GM19043 (cell line): Measurements from ENCODE around the gene TCTN2.

Experiments used
- ATAC-seq: cut with Tn5 transposase; IDR thresholded peaks from one replicate; pipeline ENCODE4 v1.9.1; 2021; ENCODE audit warnings: low read depth; ENCODE audit not compliant: unreplicated experiment

TCTN2 gene

DNA sequence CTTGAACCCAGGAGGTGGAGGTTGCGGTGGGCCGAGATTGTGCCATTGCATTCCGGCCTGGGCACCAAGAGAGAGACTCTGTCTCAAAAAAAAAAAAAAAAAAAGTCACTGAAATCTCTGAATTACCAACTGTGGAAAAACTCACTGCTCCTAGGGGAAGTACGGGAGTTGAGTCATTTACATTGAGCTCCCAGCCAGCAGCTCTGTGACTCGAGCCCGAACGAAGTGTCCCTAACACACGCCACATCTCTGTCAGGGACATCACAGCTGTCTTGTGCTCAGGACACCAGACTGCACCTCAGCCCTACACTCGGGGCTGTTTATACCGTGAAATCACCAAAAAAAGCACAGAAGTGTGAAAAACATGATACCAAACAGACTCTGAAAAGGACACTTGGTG lies 62.3 kb downstream of the TCTN2 start:
- no peak for ATAC-seq

DNA sequence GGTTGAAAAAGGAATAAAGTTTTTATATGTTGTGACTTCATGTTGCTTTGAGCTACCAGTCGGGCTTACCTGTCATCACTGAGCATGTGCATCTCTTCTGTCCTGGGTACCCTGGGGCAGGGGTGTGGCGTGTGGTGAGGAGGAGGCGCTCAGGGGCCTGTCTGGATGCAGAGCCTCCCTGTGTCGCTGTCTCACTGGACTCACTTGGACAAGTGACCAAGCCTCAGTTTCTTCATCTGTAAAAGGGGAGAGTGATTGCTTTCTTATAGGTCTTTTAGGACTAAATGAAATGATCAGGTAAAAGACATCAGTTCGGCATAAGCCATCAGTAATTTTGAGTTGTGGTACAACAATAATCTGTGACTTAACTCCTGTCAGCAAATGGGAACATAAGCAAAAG lies 63.4 kb downstream of the TCTN2 start:
- no peak for ATAC-seq

DNA sequence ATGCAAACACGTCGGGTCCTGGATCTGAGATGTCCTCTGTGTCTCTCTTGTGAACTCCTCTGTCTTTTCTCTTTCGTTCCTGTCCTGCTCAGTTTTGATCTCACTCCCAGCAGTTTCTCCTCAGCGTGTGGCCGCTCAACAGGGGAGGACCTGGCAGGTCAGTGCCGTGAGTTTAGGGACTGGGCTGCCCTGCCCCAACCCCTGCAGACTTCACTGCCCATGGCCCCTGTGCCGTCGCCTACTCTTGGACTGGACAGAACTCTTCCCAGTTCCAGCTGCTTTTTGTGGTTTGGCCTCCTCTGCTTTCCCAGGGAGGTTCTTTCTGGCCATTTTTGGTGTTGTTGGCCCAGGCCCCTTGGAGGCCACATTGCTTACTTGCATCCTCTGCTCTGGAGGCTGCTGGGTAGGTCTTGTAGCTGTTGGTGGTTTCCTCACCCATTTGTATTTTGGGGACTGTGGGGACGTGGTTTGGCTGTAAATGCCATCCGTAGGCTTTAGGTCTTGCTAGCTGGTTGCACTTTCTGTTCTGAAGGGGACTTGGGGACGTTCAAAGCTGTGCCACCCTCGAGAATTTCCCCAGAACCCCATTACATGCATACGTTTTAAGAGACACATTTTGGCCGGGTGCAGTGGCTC lies 71.1 kb downstream of the TCTN2 start:
- no peak for ATAC-seq

DNA sequence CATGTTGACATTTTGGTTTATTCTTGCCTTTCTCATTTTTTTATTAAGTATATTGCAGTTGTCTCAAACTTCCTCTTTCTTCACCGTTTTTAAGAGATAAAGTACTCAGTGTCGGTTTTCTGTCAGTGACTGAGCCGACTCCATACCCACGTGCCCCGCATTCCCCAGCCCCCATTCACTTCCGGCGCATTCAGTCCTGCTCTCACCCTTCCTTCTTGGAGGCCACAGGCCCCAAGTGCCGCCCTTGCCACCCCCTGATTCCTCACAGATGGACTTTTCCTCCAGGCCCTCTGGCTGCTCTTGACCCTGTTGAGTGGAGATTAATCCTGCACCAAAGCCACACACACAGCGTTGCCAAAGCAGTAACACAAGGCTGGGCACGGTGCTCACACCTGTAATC lies 72.1 kb downstream of the TCTN2 start:
- no peak for ATAC-seq

DNA sequence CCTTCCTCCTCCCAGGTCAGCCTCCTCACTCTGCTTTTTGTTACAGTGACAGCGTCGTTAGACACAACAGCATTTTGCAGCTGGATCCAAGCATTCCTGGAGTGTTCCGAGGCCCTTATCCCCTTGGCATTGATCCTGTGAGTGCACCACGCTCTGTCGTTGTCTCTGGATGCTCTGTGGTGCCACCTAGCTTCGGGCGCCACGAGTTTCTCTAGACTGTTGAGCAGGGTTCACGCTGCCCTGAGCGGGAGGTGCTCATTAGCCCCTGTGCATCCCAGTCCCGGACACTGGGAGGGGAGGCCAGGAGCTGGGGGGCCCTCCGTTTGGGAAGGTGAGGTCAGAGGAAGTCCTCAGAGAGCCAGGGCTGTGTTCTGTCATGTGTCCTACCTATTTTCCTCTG lies 73.9 kb downstream of the TCTN2 start:
- no peak for ATAC-seq

DNA sequence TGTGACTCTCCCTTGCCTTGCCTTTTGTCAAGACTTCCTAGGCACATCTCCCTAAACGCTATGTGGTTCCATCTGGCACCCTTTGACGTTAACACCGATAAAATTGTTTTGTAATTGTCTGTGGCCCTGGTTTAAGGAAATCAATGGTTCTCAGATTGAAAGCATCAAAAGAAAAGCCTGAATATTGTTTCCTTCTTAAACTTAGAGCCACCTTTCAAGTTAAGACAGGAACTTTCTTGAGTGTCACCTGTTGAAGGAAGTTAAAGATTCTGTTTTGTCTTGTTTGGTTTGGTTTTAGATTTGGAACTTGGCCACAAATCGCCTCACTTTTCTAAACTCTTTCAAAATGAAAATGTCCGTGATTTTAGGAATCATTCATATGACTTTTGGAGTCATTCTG lies 76.4 kb downstream of the TCTN2 start:
- no peak for ATAC-seq

DNA sequence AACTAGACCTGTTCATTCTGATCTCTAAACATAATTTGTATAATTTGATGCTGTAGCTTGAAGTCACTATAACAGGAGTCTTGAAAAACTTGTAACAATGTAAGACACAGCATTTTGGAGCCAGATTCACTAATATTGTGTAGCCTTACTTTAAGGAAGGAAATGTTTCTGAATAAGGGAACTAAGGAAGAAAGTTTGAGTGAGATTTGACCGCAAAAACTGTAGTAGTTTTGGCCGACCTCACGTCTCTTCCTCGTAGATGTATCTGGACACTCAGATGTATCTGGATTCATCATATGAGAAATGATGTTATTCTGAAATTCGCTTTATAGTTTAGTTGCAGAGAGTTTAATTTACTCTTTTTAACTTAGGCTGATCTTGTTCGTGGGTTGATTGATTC lies 77.2 kb downstream of the TCTN2 start:
- no peak for ATAC-seq

DNA sequence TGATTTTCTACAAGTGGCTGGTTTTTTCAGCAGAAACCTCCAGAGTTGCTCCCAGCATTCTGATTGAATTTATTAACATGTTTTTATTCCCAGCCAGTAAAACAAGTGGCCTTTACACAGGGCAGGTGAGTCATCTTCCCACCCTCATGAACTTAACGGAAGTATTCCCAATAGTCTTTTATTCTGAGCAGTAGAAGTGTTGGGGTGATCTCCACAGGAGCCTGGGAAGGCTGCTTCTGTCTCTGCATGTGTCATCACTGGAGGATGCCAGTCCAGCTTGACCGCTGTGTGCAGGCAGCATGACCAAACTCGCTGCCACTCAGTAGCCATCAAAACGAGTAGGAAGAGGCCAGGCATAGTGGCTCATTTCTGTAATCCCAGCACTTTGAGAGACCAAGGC lies 77.7 kb downstream of the TCTN2 start:
- no peak for ATAC-seq

DNA sequence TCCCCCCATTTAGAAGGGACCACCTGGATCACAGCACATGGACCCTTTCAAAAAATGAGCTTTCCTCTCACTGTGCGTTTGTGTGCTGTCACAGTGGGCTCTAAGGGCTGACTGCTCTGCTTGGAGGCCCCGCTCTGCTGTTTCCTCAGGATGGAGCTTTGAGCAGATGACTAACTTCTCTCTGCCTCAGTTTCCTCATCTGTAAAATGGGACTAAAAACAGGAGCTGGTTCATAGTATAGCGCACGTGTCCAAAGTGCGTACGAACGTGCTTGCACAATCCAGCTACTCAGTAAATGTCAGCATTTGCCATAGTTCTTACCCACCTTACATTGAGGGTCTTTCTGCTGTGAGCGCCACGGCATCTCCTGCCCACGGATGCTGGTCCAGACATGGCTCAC lies 78.4 kb downstream of the TCTN2 start:
- ATAC-seq: no peak

DNA sequence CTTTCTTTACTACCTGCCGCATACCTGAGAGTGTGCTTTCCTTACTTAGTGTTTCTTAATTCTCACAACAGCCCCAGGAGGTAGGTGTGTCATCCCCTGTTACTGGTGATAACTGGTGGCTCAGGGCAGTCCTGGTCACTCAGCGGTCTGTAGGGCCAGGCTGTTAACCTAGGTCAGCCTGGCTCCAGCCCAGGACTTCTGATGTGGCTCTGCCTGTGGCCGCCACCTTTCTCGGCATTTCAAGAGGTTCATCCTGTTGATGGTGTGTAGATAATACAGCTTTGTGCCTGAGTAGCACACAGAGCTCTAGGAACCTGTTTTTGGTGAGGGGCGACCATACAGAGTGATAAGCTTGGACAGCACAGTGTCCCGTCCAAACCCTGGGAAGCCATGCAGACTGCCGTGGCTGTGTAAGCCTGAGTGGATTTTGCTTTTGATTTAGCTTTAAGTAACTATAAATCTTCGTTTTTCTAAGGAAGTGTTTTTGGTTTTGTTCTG lies 79.3 kb downstream of the TCTN2 start:
- no peak for ATAC-seq

DNA sequence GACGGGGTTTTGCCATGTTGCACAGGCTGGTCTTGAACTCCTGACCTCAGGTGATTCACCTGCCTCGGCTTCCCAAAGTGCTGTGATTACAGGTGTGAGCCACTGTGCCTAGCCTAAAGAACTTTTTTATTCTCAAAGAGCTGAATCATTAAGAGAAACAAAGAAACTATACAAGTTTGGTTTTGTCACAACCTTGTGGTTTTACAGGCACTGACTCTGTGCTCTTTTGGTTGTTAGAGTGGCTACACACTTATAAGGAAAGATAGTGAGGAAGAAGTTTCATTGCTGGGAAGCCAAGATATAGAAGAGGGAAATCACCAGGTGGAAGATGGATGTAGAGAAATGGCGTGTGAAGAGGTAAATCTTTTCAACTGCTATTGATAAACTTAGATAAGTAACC lies 81.1 kb downstream of the TCTN2 start:
- no peak for ATAC-seq

DNA sequence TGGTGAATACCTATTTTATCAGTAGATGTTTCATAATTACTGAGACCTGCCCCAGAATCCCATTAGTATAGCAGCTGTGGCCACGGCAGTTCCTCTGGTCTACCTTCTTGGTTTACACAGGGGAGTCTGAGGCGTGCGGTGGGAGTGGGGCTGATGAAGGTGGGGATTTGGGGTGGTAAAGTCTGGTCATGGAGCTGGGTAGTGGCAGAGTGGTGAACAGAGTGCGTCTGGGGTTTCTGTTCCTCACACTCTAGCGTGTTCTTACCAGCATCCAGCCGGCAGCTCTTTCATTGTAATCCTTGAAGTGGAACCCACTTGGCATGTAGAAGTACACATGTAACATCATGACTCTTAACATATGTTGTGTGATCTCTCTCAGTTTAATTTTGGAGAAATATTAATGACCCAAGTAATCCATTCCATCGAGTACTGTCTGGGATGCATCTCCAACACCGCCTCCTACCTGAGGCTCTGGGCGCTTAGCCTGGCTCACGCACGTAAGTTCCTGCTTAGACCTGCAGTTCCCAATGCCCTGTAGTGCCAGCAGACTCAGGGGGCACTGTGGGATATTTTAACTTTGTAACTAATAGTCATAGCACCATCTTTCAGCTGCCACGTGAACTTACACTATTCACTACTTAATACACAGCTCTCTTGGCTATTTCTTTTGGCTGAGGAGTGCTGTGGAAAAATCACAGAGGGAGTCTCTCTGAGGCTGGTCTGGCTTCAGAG lies 83.3 kb downstream of the TCTN2 start:
- no peak for ATAC-seq

DNA sequence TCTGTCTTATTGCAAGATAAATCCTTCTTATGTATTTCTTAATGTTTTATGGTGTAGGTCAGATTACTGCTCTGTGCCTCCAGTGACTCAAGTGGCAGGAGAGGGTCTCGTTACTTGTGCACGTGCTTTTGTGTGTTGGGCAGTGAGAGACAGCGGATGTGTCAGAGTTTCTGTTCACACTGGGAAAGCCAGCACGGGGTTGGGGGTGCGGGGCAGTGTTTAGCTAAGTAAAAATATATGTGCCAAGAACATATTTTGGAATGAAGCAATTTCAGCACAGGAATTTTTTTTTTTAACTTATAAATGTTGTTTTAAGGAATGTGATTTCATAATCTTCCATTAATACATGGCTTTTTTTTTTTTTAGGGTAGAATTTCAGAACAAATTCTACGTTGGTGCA lies 86.6 kb downstream of the TCTN2 start:
- no peak for ATAC-seq
